Measurements from ENCODE around the gene UGT3A2. TPM values are rescaled to one million over a fixed set of nuclear protein-coding genes. Genes with fewer than 3 reads are reported as not detected.

The UGT3A2 gene
- total RNA-seq, 1 donor from 2014 or later = 7.2 TPM

DNA sequence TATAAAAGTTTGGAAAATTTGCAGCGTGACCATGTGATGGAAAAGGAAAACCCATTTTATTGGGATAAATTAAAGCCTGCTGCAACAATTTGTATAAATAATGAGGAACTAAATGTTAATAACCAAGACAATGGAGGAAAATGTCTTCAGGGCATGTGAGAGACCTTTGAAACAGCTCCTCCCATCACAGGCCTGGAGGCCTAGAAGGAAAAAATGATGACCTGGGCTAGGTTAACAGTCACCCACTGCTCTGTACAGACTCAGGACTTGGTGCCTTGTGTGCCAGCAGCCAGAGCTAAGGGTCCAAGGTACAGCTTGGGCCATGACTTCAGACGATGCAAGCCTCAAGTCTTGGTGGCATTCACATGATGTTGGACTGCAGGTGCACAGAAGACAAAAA, 53.5 kb downstream of the UGT3A2 start:
- Mint-ChIP-seq H3K27me3 (ENCODE audit: unreplicated experiment) (peaks cover 1% of the 10 kb centered on the region), H3K36me3 (ENCODE audit: low read depth, unreplicated experiment) (peaks cover 27% of the 10 kb centered on the region), H3K4me1 (ENCODE audit: unreplicated experiment) (no peaks in the 10 kb centered on the region), H3K27ac (ENCODE audit: unreplicated experiment) (no peak overlapping the region), H3K4me3 (ENCODE audit: unreplicated experiment) (no peak overlapping the region), H3K9me3 (ENCODE audit: unreplicated experiment) (peaks cover 14% of the 10 kb centered on the region)
- no peak for DNase-seq (ENCODE audit: low spot score)
- TF ChIP-seq, protein P1, sequence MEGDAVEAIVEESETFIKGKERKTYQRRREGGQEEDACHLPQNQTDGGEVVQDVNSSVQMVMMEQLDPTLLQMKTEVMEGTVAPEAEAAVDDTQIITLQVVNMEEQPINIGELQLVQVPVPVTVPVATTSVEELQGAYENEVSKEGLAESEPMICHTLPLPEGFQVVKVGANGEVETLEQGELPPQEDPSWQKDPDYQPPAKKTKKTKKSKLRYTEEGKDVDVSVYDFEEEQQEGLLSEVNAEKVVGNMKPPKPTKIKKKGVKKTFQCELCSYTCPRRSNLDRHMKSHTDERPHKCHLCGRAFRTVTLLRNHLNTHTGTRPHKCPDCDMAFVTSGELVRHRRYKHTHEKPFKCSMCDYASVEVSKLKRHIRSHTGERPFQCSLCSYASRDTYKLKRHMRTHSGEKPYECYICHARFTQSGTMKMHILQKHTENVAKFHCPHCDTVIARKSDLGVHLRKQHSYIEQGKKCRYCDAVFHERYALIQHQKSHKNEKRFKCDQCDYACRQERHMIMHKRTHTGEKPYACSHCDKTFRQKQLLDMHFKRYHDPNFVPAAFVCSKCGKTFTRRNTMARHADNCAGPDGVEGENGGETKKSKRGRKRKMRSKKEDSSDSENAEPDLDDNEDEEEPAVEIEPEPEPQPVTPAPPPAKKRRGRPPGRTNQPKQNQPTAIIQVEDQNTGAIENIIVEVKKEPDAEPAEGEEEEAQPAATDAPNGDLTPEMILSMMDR (IDR thresholded peaks at IDR 0.05; ENCODE audit: unreplicated experiment) = no peak

DNA sequence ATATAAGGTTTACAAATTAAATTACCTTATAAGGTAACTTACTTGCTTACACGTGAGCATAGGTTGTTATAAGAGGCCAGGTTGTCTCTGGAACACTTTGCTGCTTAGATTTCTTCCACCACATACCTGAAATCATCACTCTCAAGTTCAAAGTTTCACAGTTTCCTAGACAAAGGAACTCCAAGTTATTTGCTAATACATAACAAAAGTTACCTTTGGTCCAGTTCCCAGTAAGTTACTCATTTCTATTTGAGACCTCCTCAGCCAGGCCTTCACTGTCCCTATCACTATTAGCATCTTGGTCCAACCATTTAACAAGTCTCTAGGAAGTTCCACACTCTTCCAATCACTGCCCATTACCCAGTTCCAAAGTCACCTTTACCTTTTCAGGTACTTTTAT, 57.0 kb downstream of the UGT3A2 start:
- Mint-ChIP-seq H3K27me3 (ENCODE audit: unreplicated experiment) (peaks cover 2% of the 10 kb centered on the region), H3K9me3 (ENCODE audit: unreplicated experiment) (peaks cover 14% of the 10 kb centered on the region), H3K4me3 (ENCODE audit: unreplicated experiment) (no peak overlapping the region), H3K27ac (ENCODE audit: unreplicated experiment) (no peak overlapping the region), H3K36me3 (ENCODE audit: low read depth, unreplicated experiment) (peaks cover 18% of the 10 kb centered on the region), H3K4me1 (ENCODE audit: unreplicated experiment) (no peaks in the 10 kb centered on the region)
- TF ChIP-seq, protein P1 (IDR thresholded peaks at IDR 0.05; ENCODE audit: unreplicated experiment) = no peak
- no peak for DNase-seq (ENCODE audit: low spot score)

DNA sequence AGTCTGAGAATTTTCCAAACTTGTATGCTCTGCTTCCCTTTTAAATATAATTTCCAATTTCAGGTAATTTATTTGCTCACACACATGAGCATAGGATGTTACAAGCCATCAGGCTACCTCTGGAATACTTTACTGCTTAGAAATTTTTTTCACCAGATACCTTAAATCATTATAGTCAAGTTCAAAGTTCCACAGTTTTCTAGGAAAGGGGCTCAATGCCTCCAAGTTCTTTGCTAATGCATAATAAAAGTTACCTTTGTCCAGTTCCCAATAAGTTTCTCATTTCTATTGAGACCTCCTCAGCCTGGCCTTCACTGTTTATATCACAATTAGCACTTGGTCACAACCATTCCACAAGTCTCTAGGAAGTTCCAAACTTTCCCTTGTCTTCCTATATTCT, 59.3 kb downstream of the UGT3A2 start:
- DNase-seq (ENCODE audit: low spot score) = no peak
- TF ChIP-seq, protein P1 (IDR thresholded peaks at IDR 0.05; ENCODE audit: unreplicated experiment) = no peak
- peaks cover 9% of the 10 kb centered on the region for H3K9me3 Mint-ChIP-seq (ENCODE audit: unreplicated experiment)
- H3K27ac Mint-ChIP-seq (ENCODE audit: unreplicated experiment) = no peak overlapping the region
- H3K27me3 Mint-ChIP-seq (ENCODE audit: unreplicated experiment) = peaks cover 2% of the 10 kb centered on the region
- peaks cover 11% of the 10 kb centered on the region for H3K4me1 Mint-ChIP-seq (ENCODE audit: unreplicated experiment)
- peaks cover 5% of the 10 kb centered on the region for H3K36me3 Mint-ChIP-seq (ENCODE audit: low read depth, unreplicated experiment)
- no peak overlapping the region for H3K4me3 Mint-ChIP-seq (ENCODE audit: unreplicated experiment)

DNA sequence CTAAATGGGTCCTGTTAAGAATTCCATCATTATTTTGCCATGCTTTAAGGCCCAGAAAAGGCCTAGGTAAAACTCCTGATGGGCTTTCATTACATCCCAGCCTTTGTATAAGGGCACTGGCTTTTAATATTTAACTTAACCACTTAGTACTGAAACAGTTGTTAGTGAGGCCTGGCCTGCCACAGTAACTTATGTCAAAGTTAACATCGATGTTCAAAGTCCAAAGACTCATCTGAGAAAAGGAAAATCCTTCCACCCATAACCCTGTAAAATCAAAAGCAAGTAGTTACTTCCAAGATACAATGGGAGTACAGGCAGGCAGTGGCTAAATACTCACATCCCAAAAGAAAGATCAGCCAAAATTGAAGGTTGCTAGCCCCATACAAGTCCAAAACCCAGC, 60.5 kb downstream of the UGT3A2 start:
- H3K4me1 Mint-ChIP-seq (ENCODE audit: unreplicated experiment) = peaks cover 11% of the 10 kb centered on the region
- H3K27me3 Mint-ChIP-seq (ENCODE audit: unreplicated experiment) = peaks cover 2% of the 10 kb centered on the region
- peaks cover 9% of the 10 kb centered on the region for H3K9me3 Mint-ChIP-seq (ENCODE audit: unreplicated experiment)

DNA sequence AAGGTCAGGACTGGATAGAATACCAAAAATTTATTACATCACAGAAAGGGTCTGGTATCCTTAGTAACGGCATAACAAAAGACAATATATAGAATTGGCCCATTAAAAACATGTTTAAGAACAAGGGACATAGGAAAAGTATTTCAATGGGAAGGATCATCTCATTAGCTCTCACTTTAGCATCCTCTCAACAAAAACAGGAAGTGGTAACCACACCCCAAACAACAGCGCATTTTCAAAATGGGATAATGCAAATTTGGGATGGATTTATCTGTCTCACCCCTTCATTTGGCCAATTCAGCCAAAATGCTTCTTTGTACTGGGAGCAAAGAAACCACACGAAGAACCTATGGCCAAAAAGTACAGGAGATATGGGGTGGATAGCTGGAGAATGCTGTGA, 65.7 kb downstream of the UGT3A2 start:
- DNase-seq (ENCODE audit: low spot score) = no peak
- H3K4me1 Mint-ChIP-seq (ENCODE audit: unreplicated experiment) = peaks cover 11% of the 10 kb centered on the region
- no peak overlapping the region for H3K27ac Mint-ChIP-seq (ENCODE audit: unreplicated experiment)
- no peaks in the 10 kb centered on the region for H3K9me3 Mint-ChIP-seq (ENCODE audit: unreplicated experiment)
- no peaks in the 10 kb centered on the region for H3K27me3 Mint-ChIP-seq (ENCODE audit: unreplicated experiment)
- no peak overlapping the region for H3K4me3 Mint-ChIP-seq (ENCODE audit: unreplicated experiment)
- H3K36me3 Mint-ChIP-seq (ENCODE audit: low read depth, unreplicated experiment) = no peaks in the 10 kb centered on the region
- TF ChIP-seq, protein P1 (IDR thresholded peaks at IDR 0.05; ENCODE audit: unreplicated experiment) = no peak

More for the DNA sequence above, 60.5 kb downstream of the UGT3A2 start:
- no peak for DNase-seq (ENCODE audit: low spot score)
- Mint-ChIP-seq H3K36me3 (ENCODE audit: low read depth, unreplicated experiment) (peaks cover 5% of the 10 kb centered on the region), H3K27ac (ENCODE audit: unreplicated experiment) (no peak overlapping the region), H3K4me3 (ENCODE audit: unreplicated experiment) (no peak overlapping the region)
- TF ChIP-seq, protein P1 (IDR thresholded peaks at IDR 0.05; ENCODE audit: unreplicated experiment) = no peak

Measured in endothelial cell (in vitro differentiated cells).